CD4-positive, alpha-beta T cell (primary cell): Measurements from ENCODE around the gene CHMP2B. TPM values are rescaled to one million over a fixed set of nuclear protein-coding genes. Genes with fewer than 3 reads are reported as not detected.

Source experiments
- ATAC-seq: fragments of 200-7000 bp; cut with Tn5 transposase; one replicate; pipeline ENCODE4 v1.10.0; 2022; ENCODE audit warnings: mild to moderate bottlenecking; ENCODE audit not compliant: poor library complexity
- CTCF ChIA-PET: fragments of 350-600 bp; sonication (Branson Sonifier 250); formaldehyde crosslinking; loops from one replicate; lab custom pipeline; 2021; ENCODE audit warnings: antibody characterized with exemption, inconsistent platforms; lab: Charles Lee
- POLR2A ChIA-PET: fragments of 350-600 bp; sonication (Branson Sonifier 250); formaldehyde crosslinking; loops from one replicate; lab custom pipeline; 2021; ENCODE audit warnings: antibody characterized with exemption, inconsistent platforms; lab: Charles Lee
- DNase-seq, 14 experiments: peaks; one replicate each; pipeline ENCODE4 v3.0.0-alpha.2; 2013 to 2020; ENCODE audit warnings: mixed read lengths in 2 of 14
- H3K27ac ChIP-seq, 2 donors: one replicate each; pipeline versions ENCODE4 v1.5.1 to v1.7.0; 2013; ENCODE audit warnings: low read length in 2 of 2, low read depth in 1 of 2, mild to moderate bottlenecking in 1 of 2
- H3K27me3 ChIP-seq, 2 experiments: 1 replicate in 1 of 2; 2 replicates in 1 of 2; pipeline versions ENCODE4 v1.6.1 to v1.7.0; 2013; ENCODE audit warnings: low read length in 2 of 2, control low read depth in 1 of 2, mild to moderate bottlenecking in 1 of 2, moderate library complexity in 1 of 2; ENCODE audit not compliant: insufficient read depth in 2 of 2, control insufficient read depth in 1 of 2
- H3K36me3 ChIP-seq: one replicate; pipeline ENCODE4 v1.6.1; 2013; ENCODE audit warnings: low read length, control low read depth; ENCODE audit not compliant: insufficient read depth
- H3K4me1 ChIP-seq: one replicate; pipeline ENCODE4 v1.6.1; 2013; ENCODE audit warnings: low read length, control low read depth; ENCODE audit not compliant: insufficient read depth
- H3K4me3 ChIP-seq: one replicate; pipeline ENCODE4 v1.5.1; 2013; ENCODE audit warnings: mild to moderate bottlenecking, low read length, moderate library complexity
- H3K9me3 ChIP-seq, 2 experiments: 1 replicate in 1 of 2; 2 replicates in 1 of 2; pipeline versions ENCODE4 v1.6.1 to v1.7.0; 2013; ENCODE audit warnings: low read length in 2 of 2, mild to moderate bottlenecking in 2 of 2, control low read depth in 1 of 2, moderate library complexity in 1 of 2; ENCODE audit not compliant: control insufficient read depth in 1 of 2, insufficient read depth in 1 of 2
- H3K27ac Mint-ChIP-seq: one replicate; pipeline ENCODE4 v1.8.0; 2020; ENCODE audit warnings: mixed read lengths
- H3K27me3 Mint-ChIP-seq: one replicate; pipeline ENCODE4 v1.8.0; 2021; ENCODE audit warnings: mixed read lengths
- H3K36me3 Mint-ChIP-seq: one replicate; pipeline ENCODE4 v1.8.0; 2021; ENCODE audit warnings: low read depth, mixed read lengths
- H3K4me1 Mint-ChIP-seq: one replicate; pipeline ENCODE4 v1.8.0; 2021; ENCODE audit warnings: low read depth, mixed read lengths
- H3K4me3 Mint-ChIP-seq: one replicate; pipeline ENCODE4 v1.8.0; 2020; ENCODE audit warnings: mild to moderate bottlenecking, mixed read lengths
- H3K9me3 Mint-ChIP-seq: one replicate; pipeline ENCODE4 v1.8.0; 2020; ENCODE audit warnings: mixed read lengths
- CTCF ChIP-seq: fragments of 200-600 bp; IDR thresholded peaks from one replicate; pipeline ENCODE4 v1.8.0; 2022; ENCODE audit warnings: antibody characterized with exemption, mild to moderate bottlenecking
- intact Hi-C, 2 experiments: fragments of 100-400 bp; cut with DNase I in 1 of 2; cut with micrococcal nuclease in 1 of 2; formaldehyde crosslinking; loops; one replicate each; pipeline versions ENCODE4 v1.15.1 to v1.9.0; 2023 to 2025; cut with DNase I, micrococcal nuclease
- total RNA-seq, 174 experiments: library from RNA in 2 of 174; stranded (reverse) in 2 of 174; gene quantifications; one replicate each; pipeline ENCODE4 v1.2.3 and lab custom pipeline; 2021 to 2026

Gene CHMP2B
- total RNA-seq, 2 experiments from 2014 or later, result 24.7 to 31.5 TPM

- CTCF ChIA-PET, result interaction anchor here (0.7 kb wide), 1 partner anchor 12 kb away, joined by 3 read pairs; no protein-coding TSS in a partner anchor
- no peak overlapping the region for H3K4me3 Mint-ChIP-seq
- no peak for TF ChIP-seq CTCF
- Histone ChIP-seq H3K4me3 (no peak overlapping the region), H3K27me3 (peaks cover 0 to 3% of the 10 kb centered on the region in 2 experiments), H3K27ac (no peak overlapping the region), H3K36me3 (no peaks in the 10 kb centered on the region), H3K4me1 (no peaks in the 10 kb centered on the region), H3K9me3 (no peaks in the 10 kb centered on the region)
- DNase-seq (no peak), ATAC-seq (no peak)
- intact Hi-C loops, result no loop called here
- no peaks in the 10 kb centered on the region for H3K4me1 Mint-ChIP-seq
- H3K27ac Mint-ChIP-seq, result no peak overlapping the region
- H3K27me3 Mint-ChIP-seq, result peaks cover 14% of the 10 kb centered on the region
- no peaks in the 10 kb centered on the region for H3K36me3 Mint-ChIP-seq
- POLR2A ChIA-PET, result no interaction called here
- H3K9me3 Mint-ChIP-seq, result peaks cover 5% of the 10 kb centered on the region
Measured at GRCh38 chr3:87201727-87202126, 25.4 kb upstream of the CHMP2B start.

- intact Hi-C loops, result no loop called here
- no peaks in the 10 kb centered on the region for H3K4me1 Mint-ChIP-seq
- no peak for ATAC-seq
- no peak overlapping the region for H3K4me3 Mint-ChIP-seq
- H3K27ac Mint-ChIP-seq, result no peak overlapping the region
- Histone ChIP-seq H3K4me3 (no peak overlapping the region), H3K27ac (no peak overlapping the region), H3K36me3 (no peaks in the 10 kb centered on the region), H3K9me3 (no peaks in the 10 kb centered on the region), H3K4me1 (no peaks in the 10 kb centered on the region), H3K27me3 (peaks cover 0 to 8% of the 10 kb centered on the region in 2 experiments)
- no peaks in the 10 kb centered on the region for H3K36me3 Mint-ChIP-seq
- ChIA-PET POLR2A (no interaction called here), CTCF (no interaction called here)
- no peaks in the 10 kb centered on the region for H3K9me3 Mint-ChIP-seq
- TF ChIP-seq CTCF, result no peak
- peaks cover 6% of the 10 kb centered on the region for H3K27me3 Mint-ChIP-seq
- DNase-seq, result no peak
Measured at GRCh38 chr3:87203809-87204208, 23.3 kb upstream of the CHMP2B start.

- H3K36me3 Mint-ChIP-seq, result no peaks in the 10 kb centered on the region
- ATAC-seq (no peak), DNase-seq (no peak)
- Histone ChIP-seq H3K4me1 (no peaks in the 10 kb centered on the region), H3K9me3 (no peaks in the 10 kb centered on the region), H3K36me3 (no peaks in the 10 kb centered on the region), H3K4me3 (no peak overlapping the region), H3K27ac (no peak overlapping the region), H3K27me3 (peaks cover 0 to 8% of the 10 kb centered on the region in 2 experiments)
- TF ChIP-seq CTCF, result no peak
- no peaks in the 10 kb centered on the region for H3K9me3 Mint-ChIP-seq
- peaks cover 8% of the 10 kb centered on the region for H3K27me3 Mint-ChIP-seq
- CTCF ChIA-PET, result no interaction called here
- no peak overlapping the region for H3K4me3 Mint-ChIP-seq
- POLR2A ChIA-PET, result no interaction called here
- no peaks in the 10 kb centered on the region for H3K4me1 Mint-ChIP-seq
- intact Hi-C loops, result no loop called here
- H3K27ac Mint-ChIP-seq, result no peak overlapping the region
Measured at GRCh38 chr3:87206070-87206469, 21.0 kb upstream of the CHMP2B start.
